Astrocyte (in vitro differentiated cells and primary cell): Measurements from ENCODE around the gene TRAK1.

ENCODE experiments used
- CTCF ChIP-seq: IDR thresholded peaks from 2 replicates; pipeline ENCODE4 v1.5.1; 2011; ENCODE audit warnings: low read depth, mild to moderate bottlenecking, inconsistent platforms, low read length, moderate library complexity; ENCODE audit not compliant: insufficient read depth
- EZH2 ChIP-seq: IDR thresholded peaks from 2 replicates; pipeline ENCODE4 v1.6.1; 2012; ENCODE audit warnings: mild to moderate bottlenecking, low read length, inconsistent platforms; ENCODE audit not compliant: insufficient read depth

GRCh38 chr3:42072831-42073301 is 18.3 kb upstream of the TRAK1 start:
- TF ChIP-seq CTCF, result no peak
- TF ChIP-seq EZH2, result no peak
